K562 (cell line): ENCODE results near the gene PIH1D1. TPM values are rescaled to one million over a fixed set of nuclear protein-coding genes. Genes with fewer than 3 reads are reported as not detected.

Experiments used
- ARID1B ChIP-seq: fragments of 450-650 bp; IDR thresholded peaks from 2 replicates; pipeline ENCODE4 v1.6.1; 2016; ENCODE audit warnings: antibody characterized with exemption, mild to moderate bottlenecking, inconsistent platforms
- CBX2 ChIP-seq: fragments of 200-600 bp; sonication (generic); IDR thresholded peaks from one replicate; pipeline ENCODE4 v1.6.1; 2012; ENCODE audit warnings: mild to moderate bottlenecking, low read length, inconsistent platforms; ENCODE audit not compliant: insufficient read depth, poor library complexity, severe bottlenecking
- CBX8 ChIP-seq: fragments of 200-600 bp; sonication (generic); IDR thresholded peaks from 2 replicates; pipeline ENCODE4 v1.6.1; 2012; ENCODE audit warnings: borderline replicate concordance, mixed run types, low read depth, mild to moderate bottlenecking, moderate library complexity, mixed read lengths, low read length, control low read depth, inconsistent platforms; ENCODE audit not compliant: poor library complexity, severe bottlenecking; ENCODE audit errors: extremely low read depth
- DEAF1 ChIP-seq: fragments of 450-650 bp; formaldehyde crosslinking; IDR thresholded peaks from 2 replicates; pipeline ENCODE4 v1.4.0; 2020; ENCODE audit warnings: mild to moderate bottlenecking, moderate library complexity
- E2F3 ChIP-seq: fragments of 250-450 bp; sonication (Bioruptor Pico); IDR thresholded peaks from 2 replicates; pipeline ENCODE4 v1.4.0; 2020; ENCODE audit warnings: mild to moderate bottlenecking
- LARP7 ChIP-seq: fragments of 450-650 bp; IDR thresholded peaks from 2 replicates; pipeline ENCODE4 v1.6.1; 2016
- MCM3 ChIP-seq: fragments of 450-650 bp; IDR thresholded peaks from 2 replicates; pipeline ENCODE4 v1.6.1; 2016
- RBM25 ChIP-seq: fragments of 200-400 bp; formaldehyde crosslinking; IDR thresholded peaks from 2 replicates; pipeline ENCODE4 v1.6.1; 2018; ENCODE audit warnings: low read length, low read depth, moderate library complexity; ENCODE audit not compliant: severe bottlenecking
- SMARCC2 ChIP-seq: fragments of 450-650 bp; IDR thresholded peaks from 2 replicates; pipeline ENCODE4 v1.6.1; 2017; ENCODE audit warnings: antibody characterized with exemption, moderate library complexity, mild to moderate bottlenecking, low read depth
- SP2 ChIP-seq: IDR thresholded peaks from 2 replicates; pipeline ENCODE4 v1.6.1; 2011; ENCODE audit warnings: mild to moderate bottlenecking, low read depth, low read length, moderate library complexity; ENCODE audit not compliant: poor library complexity, severe bottlenecking; ENCODE audit errors: extremely low read depth
- TOE1 ChIP-seq, 2 experiments: fragments of 450-650 bp in 1 of 2; sonication (generic) in 1 of 2; formaldehyde crosslinking in 1 of 2; IDR thresholded peaks; 2 replicates each; pipeline versions ENCODE4 v1.7.1 to v1.8.0; 2016 to 2022; ENCODE audit warnings: borderline replicate concordance in 2 of 2, mild to moderate bottlenecking in 2 of 2, antibody characterized with exemption in 1 of 2, inconsistent platforms in 1 of 2, low read depth in 1 of 2, missing genetic modification reagents in 1 of 2, moderate library complexity in 1 of 2
- XRCC4 ChIP-seq: IDR thresholded peaks from one replicate; pipeline ENCODE4 v1.6.1; 2011; ENCODE audit not compliant: insufficient read depth, insufficient read length; ENCODE audit errors: extremely low read depth
- ZEB2 ChIP-seq: fragments of 450-650 bp; IDR thresholded peaks from 2 replicates; pipeline ENCODE4 v1.6.1; 2016
- ZNF232 ChIP-seq: sonication (generic); formaldehyde crosslinking; IDR thresholded peaks from 2 replicates; pipeline ENCODE4 v1.8.0; 2022; ENCODE audit warnings: mild to moderate bottlenecking, missing genetic modification reagents
- ZNF280A ChIP-seq: fragments of 450-650 bp; IDR thresholded peaks from 2 replicates; pipeline ENCODE4 v1.6.1; 2018; ENCODE audit warnings: mild to moderate bottlenecking, low read depth; ENCODE audit not compliant: partially characterized antibody
- ZNF717 ChIP-seq: fragments of 250-450 bp; sonication (Bioruptor Pico); IDR thresholded peaks from 2 replicates; pipeline ENCODE4 v1.5.0; 2021
- ZNF785 ChIP-seq: fragments of 250-450 bp; sonication (Bioruptor Pico); IDR thresholded peaks from 2 replicates; pipeline ENCODE4 v1.4.0; 2020; ENCODE audit warnings: mild to moderate bottlenecking
- ZNF830 ChIP-seq: fragments of 250-450 bp; sonication (Bioruptor Pico); IDR thresholded peaks from 2 replicates; pipeline ENCODE4 v1.5.0; 2021; ENCODE audit warnings: mild to moderate bottlenecking
- ZSCAN29 ChIP-seq: fragments of 450-650 bp; IDR thresholded peaks from 2 replicates; pipeline ENCODE4 v1.6.1; 2017
- polyA plus RNA-seq, 8 experiments: library from polyadenylated mRNA; depleted of rRNA in 4 of 8; stranded (reverse) in 5 of 8; unstranded in 3 of 8; fragments of >200 nt; fragmentation: Nextera tagmentation in 2 of 8; fragmentation: Illumina TruSeq in 1 of 8; extraction: Ambion mirVana in 2 of 8; extraction: Trizol in 1 of 8; gene quantifications; 2 replicates each; pipeline versions ENCODE4 v1.2.1 to v1.2.3, GENCODE V29; 2011 to 2014; ENCODE audit warnings: inconsistent platforms in 1 of 8, missing spikeins in 1 of 8
- total RNA-seq, 7 experiments: library from RNA; depleted of rRNA in 6 of 7; stranded (reverse); fragments of >200 nt in 6 of 7; fragmentation: Illumina TruSeq in 2 of 7; extraction: Trizol in 2 of 7; gene quantifications; 2 replicates each; pipeline versions ENCODE4 v1.2.1 to v1.2.3, GENCODE V29; 2011 to 2021; ENCODE audit warnings: low replicate concordance in 1 of 7
- TF ChIP-seq, protein P1 (sequence below): fragments of 250-450 bp; sonication (Bioruptor Pico); IDR thresholded peaks from 2 replicates; pipeline ENCODE4 v1.5.1; 2021; ENCODE audit warnings: mild to moderate bottlenecking
- TF ChIP-seq, protein P2 (sequence below): fragments of 450-650 bp; IDR thresholded peaks from 2 replicates; pipeline ENCODE4 v1.7.0; 2016; ENCODE audit warnings: borderline replicate concordance

Gene PIH1D1
- total and polyA plus RNA-seq, 9 of the 15 experiments (the other 6 are each of a cell fraction or from before 2014, with no cell fraction given) = 26.5 to 224 (median 137) TPM

DNA sequence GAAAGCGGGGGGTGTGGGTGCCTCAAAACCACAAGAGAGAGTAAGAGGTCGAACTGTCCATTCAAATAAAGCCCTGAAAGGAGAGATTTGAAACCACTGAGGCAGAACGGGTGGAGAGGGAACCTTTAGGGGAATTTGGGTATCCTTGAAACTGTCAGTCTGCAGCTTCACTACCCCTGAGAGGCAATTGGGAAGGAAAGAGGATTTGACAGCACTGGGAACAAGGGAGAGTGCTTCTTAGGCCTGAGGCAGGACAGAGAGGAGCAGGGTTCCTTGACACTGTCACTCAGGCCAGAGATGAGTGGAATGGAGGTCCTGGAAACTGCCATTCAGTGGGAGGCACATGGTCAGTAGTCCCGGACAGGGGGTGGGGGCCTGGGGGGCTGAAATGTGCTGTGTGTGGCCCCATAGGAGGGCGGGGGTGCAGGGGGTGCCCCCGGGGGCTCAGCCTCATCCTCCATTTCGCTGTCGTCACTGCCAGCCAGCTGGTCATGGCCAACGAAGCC is 21.4 kb downstream of the PIH1D1 start (continued):
- TF ChIP-seq ARID1B (0 out of 2 replicates have a peak, but pooled peaks have one; percentile 10), MCM3 (no peak), CBX2 (no peak), TOE1 (IDR thresholded peaks at IDR 0.05; ENCODE audit: borderline replicate concordance) (no peak), TOE1 (CRISPR knock-in tag; IDR thresholded peaks at IDR 0.05; ENCODE audit: borderline replicate concordance, low read depth) (no peak), RBM25 (peak; percentile 84), E2F3 (CRISPR knock-in tag) (no peak), DEAF1 (no peak), ZNF830 (CRISPR knock-in tag) (no peak), XRCC4 (no peak), SP2 (no peak), LARP7 (no peak), CBX8 (no peak), ZNF280A (no peak), ZEB2 (no peak), ZNF717 (CRISPR knock-in tag) (no peak), SMARCC2 (no peak), ZNF232 (CRISPR knock-in tag) (no peak), ZNF785 (CRISPR knock-in tag) (no peak), ZSCAN29 (peak; percentile 91)
- TF ChIP-seq, protein P1, sequence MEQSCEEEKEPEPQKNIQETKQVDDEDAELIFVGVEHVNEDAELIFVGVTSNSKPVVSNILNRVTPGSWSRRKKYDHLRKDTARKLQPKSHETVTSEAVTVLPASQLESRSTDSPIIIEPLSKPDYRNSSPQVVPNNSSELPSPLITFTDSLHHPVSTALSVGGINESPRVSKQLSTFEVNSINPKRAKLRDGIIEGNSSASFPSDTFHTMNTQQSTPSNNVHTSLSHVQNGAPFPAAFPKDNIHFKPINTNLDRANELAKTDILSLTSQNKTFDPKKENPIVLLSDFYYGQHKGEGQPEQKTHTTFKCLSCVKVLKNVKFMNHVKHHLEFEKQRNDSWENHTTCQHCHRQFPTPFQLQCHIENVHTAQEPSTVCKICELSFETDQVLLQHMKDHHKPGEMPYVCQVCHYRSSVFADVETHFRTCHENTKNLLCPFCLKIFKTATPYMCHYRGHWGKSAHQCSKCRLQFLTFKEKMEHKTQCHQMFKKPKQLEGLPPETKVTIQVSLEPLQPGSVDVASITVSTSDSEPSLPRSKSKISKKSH = no peak
- TF ChIP-seq, protein P2, sequence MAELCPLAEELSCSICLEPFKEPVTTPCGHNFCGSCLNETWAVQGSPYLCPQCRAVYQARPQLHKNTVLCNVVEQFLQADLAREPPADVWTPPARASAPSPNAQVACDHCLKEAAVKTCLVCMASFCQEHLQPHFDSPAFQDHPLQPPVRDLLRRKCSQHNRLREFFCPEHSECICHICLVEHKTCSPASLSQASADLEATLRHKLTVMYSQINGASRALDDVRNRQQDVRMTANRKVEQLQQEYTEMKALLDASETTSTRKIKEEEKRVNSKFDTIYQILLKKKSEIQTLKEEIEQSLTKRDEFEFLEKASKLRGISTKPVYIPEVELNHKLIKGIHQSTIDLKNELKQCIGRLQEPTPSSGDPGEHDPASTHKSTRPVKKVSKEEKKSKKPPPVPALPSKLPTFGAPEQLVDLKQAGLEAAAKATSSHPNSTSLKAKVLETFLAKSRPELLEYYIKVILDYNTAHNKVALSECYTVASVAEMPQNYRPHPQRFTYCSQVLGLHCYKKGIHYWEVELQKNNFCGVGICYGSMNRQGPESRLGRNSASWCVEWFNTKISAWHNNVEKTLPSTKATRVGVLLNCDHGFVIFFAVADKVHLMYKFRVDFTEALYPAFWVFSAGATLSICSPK = no peak
